NCI-H526 treated with DMSO at 0.1 percent for 48 hours (cell line): ENCODE data around the gene ZNF536.

ENCODE experiments used
- DNase-seq: peaks from one replicate; lab custom pipeline; 2025; lab: John Stamatoyannopoulos, UW

The ZNF536 gene

GRCh38 chr19:30563691-30564090 lies 191.5 kb downstream of the ZNF536 start:
- no peak for DNase-seq

- DNase-seq: no peak
Observed at GRCh38 chr19:30564551-30565011, 192.4 kb downstream of the ZNF536 start.

GRCh38 chr19:30565636-30566035 lies 193.5 kb downstream of the ZNF536 start:
- DNase-seq: no peak

- no peak for DNase-seq
Observed at GRCh38 chr19:30566681-30567420, 194.7 kb downstream of the ZNF536 start.

- DNase-seq: peak; percentile 33
Observed at GRCh38 chr19:30567536-30568232, 195.5 kb downstream of the ZNF536 start.

GRCh38 chr19:30570194-30570593 lies 198.0 kb downstream of the ZNF536 start:
- DNase-seq: no peak

- no peak for DNase-seq
Observed at GRCh38 chr19:30577551-30578105, 205.4 kb downstream of the ZNF536 start.

GRCh38 chr19:30579419-30579818 lies 207.2 kb downstream of the ZNF536 start:
- DNase-seq: no peak

- no peak for DNase-seq
Observed at GRCh38 chr19:30580673-30581072, 208.5 kb downstream of the ZNF536 start.

- peak; percentile 71 for DNase-seq
Observed at GRCh38 chr19:30584090-30584489, 211.9 kb downstream of the ZNF536 start.

- no peak for DNase-seq
Observed at GRCh38 chr19:30587869-30588268, 215.7 kb downstream of the ZNF536 start.

GRCh38 chr19:30590596-30591229 lies 218.5 kb downstream of the ZNF536 start:
- no peak for DNase-seq

- no peak for DNase-seq
Observed at GRCh38 chr19:30593356-30593755, 221.2 kb downstream of the ZNF536 start.

- peak; percentile 58 for DNase-seq
Observed at GRCh38 chr19:30593975-30594745, 222.0 kb downstream of the ZNF536 start.

GRCh38 chr19:30596268-30596667 lies 224.1 kb downstream of the ZNF536 start:
- no peak for DNase-seq

- DNase-seq: no peak
Observed at GRCh38 chr19:30596813-30597399, 224.7 kb downstream of the ZNF536 start.

GRCh38 chr19:30598688-30599087 lies 226.5 kb downstream of the ZNF536 start:
- no peak for DNase-seq

- DNase-seq: no peak
Observed at GRCh38 chr19:30602661-30603350, 230.6 kb downstream of the ZNF536 start.

GRCh38 chr19:30604657-30605056 lies 232.5 kb downstream of the ZNF536 start:
- DNase-seq: no peak

GRCh38 chr19:30605333-30605732 lies 233.1 kb downstream of the ZNF536 start:
- no peak for DNase-seq
